ENCODE measurements around the gene NIP7.
"Not testable (repeated sequence)": the region's sequence is repeated elsewhere in the genome, so short reads cannot be mapped to it uniquely, and the experiment has no call there.

Gene NIP7

DNA sequence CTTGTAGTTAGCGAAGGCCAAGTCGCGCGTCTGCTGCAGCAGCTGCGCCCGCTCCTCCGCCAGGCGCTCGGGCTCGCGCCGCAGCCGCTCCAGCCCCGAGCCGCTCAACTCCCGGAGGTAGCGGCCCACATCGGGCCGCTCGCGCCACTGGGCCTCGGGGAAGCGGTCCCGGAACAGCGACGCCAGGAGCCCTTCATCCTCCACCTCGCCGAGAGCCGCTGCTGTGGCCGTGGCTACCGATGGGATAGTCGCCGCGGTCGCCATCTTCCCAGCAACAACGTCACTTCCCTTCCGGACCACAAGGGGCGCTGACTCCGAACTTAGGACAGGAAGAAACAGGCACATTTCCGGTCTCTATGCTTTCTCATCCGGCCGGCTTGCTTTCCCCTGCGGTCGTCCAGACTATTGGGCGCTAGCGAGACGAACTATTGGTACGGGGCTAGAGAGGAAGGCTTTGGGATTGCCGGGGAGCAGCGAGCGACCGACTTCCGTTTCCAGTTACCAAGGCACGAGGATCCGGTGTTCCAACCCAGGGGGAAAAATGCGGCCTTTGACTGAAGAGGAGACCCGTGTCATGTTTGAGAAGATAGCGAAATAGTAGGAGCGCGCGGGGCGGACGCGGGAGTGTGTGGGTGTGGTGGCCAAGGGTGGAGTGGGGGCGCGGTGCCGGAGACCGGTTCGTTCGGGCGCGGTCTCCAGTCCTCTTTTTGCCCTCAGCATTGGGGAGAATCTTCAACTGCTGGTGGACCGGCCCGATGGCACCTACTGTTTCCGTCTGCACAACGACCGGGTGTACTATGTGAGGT is at the start of gene NIP7, which contains the start of gene COG8:
NIP7 (plus strand) TSS at position 484 of the 806 bp plus-strand sequence; CDS start at position 542, 58 bp downstream.
COG8 (minus strand) TSS at position 276 of the 806 bp plus-strand sequence; CDS start at position 264, 12 bp downstream.
- peak; percentile 97 to 98 for DNase-seq

DNA sequence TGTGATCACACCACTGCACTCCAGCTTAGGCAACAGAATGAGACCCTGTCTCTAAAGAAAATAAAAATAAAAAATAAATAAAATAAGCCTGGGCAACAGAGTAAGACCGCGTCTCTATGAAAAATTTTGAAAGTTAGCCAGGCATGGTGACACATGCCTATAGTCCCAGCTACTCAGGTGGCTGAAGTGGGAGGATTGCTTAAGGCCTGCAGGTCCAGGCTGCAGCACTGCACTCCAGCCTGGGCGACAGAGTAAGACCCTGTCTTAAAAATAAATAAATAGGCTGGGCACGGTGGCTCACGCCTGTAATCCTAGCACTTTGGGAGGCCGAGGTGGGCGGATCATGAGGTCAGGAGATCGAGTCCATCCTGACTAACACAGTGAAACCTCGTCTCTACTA is 47.9 kb upstream of the NIP7 start:
- DNase-seq = not testable (repeated sequence)

DNA sequence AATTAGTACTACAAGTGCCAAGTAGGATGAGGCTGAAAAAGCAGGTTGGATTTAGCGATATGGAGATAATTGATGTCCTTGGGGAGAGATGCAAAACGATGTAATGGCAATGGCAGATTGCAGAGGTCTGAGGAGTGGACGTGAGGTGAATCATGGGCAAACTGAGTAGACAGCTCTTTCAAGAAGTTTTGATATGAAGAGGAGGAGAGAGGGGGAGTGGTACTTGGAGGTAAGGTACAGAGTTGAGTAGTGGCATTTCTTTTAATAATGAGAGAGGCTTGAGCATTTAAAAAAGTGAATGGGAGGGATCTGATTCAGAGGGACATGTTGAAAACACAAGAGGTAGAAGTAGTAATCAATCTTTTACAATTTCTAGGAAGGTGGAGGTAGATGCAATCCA is 46.2 kb upstream of the NIP7 start:
- no peak for DNase-seq

DNA sequence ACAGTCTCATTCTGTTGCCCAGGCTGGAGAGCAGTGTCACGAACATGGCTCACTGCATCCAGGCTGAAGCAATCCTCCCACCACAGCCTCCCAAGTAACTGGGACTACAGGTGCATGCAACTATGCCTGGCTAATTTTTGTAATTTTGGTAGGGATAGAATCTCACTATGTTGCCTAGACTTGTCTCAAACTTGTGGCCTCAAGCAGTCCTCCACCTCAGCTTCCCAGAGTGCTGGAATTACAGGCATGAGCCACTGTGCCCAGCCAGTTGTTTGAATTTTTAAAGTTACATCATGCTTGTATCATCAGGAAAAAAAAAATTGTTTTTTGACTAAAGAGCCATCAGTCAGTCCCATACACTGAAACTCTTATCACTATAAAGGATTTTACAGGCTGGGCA is 45.5 kb upstream of the NIP7 start:
- DNase-seq = no peak

DNA sequence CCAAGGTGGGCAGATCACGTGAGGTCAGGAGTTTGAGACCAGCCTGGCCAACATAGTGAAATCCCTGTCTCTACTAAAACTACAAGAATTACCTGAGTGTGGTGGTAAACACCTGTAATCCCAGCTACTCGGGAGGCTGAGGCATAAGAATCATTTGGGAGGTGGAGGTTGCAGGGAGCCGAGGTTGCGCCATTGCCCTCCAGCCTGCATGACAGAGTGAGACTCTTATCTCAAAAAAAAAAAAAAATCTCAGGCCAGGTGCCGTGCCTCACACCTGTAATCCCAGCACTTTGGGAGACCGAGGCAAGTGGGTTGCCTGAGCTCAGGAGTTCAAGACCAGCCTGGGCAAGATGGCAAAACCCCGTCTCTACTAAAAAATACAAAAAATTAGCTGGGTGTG is 42.8 kb upstream of the NIP7 start:
- not testable (repeated sequence) for DNase-seq

DNA sequence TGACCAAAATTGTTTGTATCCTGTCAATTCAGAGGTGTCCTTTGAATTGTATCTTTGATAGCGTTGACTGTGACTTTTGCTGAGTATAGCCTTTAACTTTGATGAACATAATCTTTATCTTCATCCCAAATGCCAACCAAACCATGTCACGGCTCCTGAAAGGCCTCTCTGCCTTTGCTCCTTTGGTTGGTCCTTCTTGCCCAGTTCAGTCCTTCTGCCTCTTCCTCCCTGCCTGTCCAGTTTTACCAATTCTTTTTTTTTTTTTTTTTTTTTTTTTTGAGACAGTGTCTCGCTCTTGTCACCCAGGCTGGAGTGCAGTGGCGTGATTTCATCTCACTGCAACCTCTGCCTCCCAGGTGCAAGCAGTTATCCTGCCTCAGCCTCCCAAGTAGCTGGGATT is 41.3 kb upstream of the NIP7 start:
- DNase-seq = no peak

DNA sequence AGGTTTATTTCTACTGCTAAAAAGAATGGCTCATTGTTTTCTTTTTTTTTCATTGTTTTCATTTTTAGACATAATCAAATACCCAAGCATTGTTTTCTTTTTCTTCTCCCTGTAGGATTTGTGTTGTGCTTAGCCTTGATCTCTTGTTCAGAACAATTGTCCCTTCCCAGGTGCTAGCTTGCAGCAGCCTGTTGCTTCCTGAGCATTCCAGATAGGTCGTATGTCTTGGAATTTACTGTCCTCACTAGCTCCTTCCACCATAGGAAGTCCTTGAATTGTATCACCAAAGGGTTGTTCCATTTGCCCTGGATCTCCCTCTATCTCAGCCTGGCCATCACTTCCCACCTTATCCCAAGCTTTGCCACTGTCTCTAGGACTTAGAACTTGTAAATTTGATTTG is 38.4 kb upstream of the NIP7 start:
- no peak for DNase-seq

DNA sequence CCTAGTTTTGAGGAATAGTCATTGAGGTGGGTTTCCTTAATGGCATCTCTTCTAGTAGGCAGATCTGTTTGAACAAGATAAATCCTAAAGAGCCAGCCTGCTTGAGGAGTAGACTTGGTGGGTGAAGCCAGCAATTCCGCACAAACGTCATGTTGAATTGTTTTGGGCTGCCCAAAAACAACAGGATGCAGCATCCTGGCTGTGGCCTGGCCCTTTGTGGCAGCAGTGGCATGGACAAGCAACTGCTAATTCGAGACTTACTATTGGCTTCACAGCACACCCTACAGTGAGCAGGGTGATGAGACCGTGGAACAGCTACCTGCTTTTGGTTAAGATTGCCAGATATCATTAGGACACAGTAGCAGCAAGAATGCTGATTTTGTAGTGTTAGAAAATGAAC is 37.7 kb upstream of the NIP7 start:
- no peak for DNase-seq

DNA sequence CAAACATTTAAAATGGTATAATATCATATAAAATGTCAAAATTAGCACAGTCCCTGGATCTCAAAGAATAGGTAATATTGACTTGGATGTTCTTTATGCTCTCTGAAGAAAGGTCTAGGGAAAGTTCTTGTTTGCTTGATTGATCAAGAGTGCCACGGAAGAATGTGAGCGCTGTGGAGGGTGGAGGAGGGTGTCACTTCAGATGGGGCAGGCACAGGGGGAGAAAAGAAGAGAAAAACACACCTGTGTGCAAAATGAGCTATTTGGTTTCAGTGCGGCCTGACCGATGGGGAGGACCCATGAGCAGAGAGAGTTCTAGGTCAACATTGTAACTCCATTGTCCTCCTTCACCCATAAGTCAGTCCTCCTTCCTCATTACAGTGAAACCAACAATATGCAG is 37.3 kb upstream of the NIP7 start:
- no peak for DNase-seq

DNA sequence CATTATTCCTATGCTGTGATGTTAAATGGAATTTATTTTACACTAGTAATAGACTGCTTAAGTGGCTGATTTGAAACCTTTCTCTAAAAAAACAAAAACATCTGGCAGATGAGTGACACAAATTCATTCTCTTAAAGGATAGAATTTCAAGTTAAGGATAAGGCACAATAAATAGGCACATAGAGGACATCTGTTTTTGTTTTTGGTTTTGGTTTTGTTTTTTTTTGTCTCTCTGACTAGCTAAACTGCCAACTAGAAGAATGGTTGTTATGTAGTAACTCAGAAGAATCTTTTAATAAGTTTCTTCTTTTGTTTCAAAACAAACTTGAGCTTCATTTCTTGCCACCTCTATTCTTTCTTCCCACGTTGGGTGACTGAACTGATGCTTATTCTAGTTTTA is 33.5 kb upstream of the NIP7 start:
- no peak for DNase-seq

DNA sequence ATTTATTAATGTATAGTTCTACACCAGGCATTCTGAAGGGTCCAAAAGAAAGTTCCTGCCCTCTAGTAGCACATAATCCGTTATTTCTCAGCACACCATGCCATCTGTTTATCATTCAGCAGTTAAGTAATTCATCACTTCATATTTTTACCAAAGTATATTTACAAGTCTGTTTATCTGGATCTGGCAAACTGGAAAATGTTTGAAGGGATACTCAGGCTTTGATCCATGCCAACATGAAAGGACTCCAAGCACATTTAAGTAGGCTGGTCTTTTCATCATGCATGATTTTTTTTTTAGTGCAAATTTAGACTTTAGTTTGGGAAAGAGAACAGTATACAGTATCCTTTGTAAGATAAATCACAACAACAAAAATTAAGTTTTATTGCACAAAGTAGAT is 32.5 kb upstream of the NIP7 start:
- DNase-seq = no peak

DNA sequence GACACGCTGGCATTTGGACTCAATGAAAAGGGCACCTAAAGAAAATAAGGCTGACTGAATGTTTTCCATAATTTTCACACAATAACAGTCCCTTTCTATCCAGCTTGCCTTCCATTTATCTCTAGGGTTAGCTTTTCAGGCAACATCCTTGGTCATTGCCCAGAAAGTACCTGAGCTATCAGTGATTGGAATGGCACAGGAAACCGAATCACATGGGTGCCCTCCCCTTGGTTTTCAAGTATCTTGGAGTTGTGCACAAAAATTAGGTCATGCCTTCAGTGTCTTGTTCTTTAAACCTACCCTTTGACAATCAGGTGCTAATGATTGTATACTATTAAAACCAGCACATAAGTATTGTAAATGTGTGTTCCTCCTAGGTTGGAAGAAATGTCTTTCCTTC is 31.7 kb upstream of the NIP7 start:
- DNase-seq = no peak

DNA sequence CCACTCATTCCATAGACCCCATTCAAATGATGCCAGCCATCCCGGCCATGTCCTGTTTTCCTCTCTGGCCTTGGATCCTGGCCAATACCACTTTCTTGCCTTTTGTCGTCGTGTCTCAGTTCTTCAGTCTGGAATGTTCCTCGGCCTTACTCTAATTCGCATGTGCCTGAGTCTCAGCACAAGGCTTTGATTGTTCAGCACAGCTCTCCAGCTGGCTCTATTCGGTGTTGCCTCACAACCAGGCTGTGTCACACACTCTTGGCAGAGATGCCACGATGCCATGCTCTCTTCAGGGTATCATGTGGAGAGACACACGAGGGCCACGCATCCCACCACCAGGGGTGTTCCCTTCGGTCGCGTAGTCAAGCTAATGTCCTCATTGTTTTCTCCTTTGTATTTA is 30.3 kb upstream of the NIP7 start:
- no peak for DNase-seq

DNA sequence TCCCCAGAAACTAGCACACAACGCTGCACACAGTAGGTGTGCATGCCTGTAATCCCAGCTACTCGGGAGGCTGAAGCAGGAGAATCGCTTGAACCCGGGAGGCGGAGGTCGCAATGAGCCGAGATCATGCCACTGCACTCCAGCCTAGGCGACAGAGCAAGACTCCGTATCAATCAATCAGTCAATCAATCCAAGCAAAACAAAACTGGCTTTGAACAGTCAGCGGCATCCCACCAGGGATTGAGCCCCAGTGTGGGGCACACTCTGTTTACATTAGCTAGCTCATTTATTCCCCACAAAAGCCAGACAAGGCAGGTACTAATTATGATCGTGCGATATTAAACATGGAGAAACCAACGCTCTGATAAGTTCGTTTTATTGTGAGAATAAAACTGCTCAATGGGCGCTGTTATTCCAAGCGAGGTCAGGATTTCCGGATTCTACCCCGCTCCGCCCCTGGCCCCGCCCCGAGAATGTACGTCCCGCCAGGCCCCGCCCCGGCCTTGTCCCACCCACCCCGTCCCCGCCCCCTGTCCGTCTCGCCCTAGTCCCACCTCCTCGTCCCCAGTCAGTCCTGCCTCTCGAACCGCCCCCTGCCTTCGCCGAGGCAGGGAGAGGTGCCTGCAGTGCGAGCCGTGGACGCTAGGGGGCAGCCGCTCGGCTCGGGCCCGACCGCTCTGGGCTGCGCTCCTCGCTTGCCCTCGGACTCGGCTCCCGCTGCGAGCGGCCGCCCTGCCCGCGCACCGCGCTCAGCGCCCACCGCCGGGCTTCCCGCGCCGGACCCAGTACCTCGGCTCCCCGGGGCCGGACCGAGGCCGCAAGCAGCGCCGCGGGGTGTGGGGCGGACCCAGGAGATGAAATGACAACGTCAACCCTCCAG is 28.7 kb upstream of the NIP7 start, which contains the start of gene VPS4A:
VPS4A (plus strand) TSS at position 698 of the 880 bp plus-strand sequence; CDS start at position 860, 162 bp downstream.
- peak; percentile 91 to 92 for DNase-seq

DNA sequence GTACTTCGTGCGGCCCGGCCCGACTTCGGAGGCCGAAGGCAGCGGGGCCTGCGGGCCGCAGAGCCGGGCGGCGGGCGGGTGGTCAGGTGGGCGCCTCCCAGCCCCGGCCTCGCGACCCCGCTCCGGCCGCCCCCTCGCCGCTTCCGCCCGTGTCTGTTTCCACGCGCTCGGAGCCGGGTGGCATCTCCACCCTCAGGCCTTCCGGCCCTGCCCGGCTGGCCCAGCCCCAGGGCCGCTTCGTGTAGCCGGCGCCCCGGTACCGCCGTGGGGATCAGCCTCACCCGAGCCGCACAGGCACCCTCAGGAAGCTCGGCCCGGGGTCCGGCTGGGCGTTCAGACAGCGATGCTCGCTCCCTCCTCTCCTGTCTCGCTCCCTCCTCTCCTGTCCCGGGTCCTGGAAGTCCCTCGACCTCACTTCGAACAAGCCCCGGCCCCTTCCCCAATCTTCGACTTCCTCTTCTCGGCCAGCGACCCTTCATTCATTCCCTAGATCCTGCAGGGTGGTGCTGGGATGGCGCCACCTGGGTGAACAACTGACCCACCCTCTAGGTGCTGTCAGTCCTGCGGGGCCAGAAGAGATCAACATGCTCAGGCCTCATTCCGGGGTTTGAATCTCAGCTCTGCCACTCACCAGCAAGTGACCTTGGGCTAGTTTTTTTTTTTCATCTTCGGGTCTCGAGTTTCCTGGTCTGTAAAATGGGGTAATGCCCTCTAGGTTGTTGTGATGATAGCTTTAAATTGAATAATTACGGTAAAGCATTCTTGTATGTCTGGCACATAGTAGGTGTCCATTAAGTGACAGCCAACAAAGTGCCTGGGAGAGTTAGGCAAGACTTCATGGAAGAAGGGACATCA is 27.8 kb upstream of the NIP7 start:
- no peak for DNase-seq

DNA sequence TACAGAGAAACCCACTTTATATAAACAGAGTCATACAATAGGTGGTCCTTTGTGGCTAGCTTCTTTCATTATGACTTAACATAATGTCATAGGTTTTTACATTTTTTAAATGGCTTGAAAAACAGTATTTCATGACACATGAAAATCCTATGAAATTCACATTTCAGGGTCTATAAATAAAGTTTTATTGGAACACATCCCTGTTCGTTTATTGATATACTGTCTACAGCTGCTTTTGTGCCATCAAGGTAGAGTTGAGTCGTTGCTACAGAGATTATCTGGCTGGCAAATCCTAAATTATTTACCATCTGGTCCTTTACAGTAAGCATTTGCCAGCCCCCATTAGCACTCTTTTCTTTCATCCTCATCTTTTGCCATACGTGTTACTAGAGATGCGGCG is 26.1 kb upstream of the NIP7 start:
- no peak for DNase-seq

DNA sequence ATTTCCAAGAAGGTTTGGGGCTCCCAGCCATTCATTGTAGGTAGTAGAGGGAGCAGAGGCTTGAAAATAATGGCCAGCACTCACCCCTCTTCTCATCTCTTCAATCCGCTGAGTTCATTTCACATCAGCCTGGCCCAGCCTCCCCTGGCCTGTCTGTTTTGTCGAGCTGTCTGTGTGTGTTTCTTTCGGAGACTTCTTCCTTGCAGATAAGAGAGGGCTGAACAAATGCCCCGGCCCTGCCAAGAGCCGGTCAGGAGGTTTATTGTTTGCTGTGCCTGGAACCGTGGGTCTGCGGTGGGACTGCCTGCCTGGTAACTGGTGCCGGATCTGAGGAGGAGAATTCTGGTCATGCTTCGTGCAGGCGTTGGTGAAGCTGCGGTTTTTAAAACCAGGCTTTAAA is 25.0 kb upstream of the NIP7 start:
- no peak for DNase-seq

DNA sequence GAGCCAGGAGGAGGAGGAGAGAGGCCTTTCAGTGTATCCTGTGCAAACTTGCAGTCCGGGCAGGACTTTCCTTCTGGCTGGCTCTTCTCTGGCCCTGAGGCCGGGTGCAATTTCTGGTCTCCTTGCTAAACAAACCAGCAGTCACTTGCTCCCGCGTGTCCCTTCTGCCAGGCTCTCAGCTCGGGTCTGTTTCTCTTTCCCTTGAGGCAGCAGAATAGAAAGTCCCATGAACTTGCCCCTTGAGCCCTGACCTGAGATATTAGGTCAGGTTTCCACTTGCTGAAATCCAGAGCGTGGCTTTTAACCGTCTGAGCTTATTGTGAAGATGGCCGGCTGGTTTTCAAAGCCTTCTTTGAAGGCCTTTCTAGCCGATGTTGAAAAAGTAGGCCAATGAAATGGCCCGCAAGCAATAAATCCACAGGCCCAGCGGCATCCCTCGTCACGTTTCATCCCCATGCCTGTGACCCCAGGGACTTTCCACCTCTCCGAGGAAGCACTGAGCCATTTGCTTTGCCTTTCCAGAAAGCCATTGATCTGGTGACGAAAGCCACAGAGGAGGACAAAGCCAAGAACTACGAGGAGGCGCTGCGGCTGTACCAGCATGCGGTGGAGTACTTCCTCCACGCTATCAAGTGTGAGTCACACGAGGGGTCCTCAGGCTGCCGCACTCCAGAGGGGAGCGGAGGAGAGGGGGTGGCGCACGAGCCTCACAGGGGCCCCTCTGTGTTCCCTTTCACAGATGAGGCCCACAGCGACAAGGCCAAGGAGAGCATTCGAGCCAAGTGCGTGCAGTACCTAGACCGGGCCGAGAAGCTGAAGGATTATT is 23.9 kb upstream of the NIP7 start:
- no peak for DNase-seq

DNA sequence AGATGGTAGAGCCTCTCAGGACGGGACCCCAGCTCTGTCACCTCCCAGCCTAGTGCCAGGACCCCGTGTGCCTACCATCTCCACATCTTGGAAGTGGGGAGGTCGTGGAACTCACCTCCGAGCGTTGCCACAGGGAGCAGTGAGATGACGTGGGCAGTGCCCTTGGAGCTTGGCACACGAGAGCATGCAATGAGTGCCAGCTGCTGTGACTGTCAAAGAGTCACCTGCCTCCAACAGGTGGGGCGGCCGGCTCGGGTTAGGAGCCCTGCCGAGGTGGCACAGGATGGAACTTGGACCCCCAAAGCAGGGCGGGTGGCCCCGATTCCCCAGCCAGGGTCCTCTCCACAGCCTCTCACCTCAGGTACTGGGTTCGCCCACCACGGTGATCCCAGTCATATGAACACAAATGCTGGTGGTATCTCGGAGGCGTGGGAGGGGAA is 23.0 kb upstream of the NIP7 start:
- no peak for DNase-seq

DNA sequence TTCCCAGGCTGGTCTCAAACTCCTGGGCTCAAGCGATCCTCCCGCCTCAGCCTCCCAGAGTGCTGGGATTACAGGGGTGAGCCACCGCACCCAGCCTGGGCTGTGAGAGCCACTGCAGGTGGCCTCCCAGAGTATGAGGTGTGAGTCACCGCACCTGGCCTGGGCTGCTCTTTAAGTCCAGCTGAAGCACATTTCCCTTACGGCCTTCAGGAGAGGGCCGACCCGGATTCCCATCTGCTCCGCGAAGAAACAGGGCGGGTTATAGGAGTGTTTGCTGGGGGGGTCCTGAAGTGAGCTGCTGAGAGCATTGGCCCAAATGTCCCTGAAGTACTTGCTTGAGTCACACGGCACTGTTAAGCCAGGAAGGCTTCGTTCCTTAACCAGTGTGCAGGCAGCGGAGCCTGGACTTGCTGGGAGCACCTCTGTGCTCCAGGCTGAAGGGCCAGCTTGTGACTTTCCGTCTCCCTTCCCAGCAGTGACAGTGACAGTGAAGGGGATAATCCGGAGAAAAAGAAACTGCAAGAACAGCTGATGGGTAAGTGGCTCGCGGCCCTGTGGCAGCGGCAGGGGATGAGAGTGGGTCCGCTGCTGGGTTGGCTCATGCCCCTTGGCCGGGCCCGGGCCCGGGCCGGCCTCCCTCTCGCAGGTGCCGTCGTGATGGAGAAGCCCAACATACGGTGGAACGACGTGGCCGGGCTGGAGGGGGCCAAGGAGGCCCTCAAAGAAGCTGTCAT is 21.2 kb upstream of the NIP7 start:
- no peak for DNase-seq

DNA sequence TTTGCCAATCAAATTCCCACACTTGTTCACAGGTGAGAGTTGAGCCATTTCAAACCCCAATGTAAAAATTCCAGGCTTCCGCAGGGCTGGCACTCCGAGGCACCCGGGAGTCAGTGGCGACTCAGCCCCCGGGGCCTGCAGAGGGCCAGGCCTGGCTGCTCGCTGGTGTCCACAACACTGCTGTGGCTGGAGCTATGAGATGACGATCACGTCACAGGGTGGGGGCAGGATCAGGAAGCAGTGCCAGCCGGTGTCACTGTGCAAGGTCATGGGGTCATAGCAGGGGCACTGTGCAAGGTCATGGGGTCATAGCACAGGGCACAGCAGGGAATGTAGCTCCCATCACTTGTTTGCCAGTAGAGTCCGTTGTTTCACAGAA is 20.7 kb upstream of the NIP7 start:
- DNase-seq = no peak

Data from AML-193 (cell line).